Muscle layer of colon (tissue), 2 donors: Measurements from ENCODE around the gene ARID1A.
A peak's percentile ranks its signal among the peaks of the same experiment; 100 is the strongest.

Experiments used
- H3K27ac ChIP-seq: one replicate; pipeline ENCODE4 v1.7.0; 2013; ENCODE audit warnings: low read depth, mild to moderate bottlenecking, low read length, moderate library complexity
- H3K27me3 ChIP-seq, 2 donors: one replicate each; pipeline ENCODE4 v1.7.0; 2013; ENCODE audit warnings: low read length in 2 of 2, mild to moderate bottlenecking in 2 of 2; ENCODE audit not compliant: insufficient read depth in 2 of 2, control insufficient read depth in 1 of 2
- H3K36me3 ChIP-seq: one replicate; pipeline ENCODE4 v1.7.0; 2013; ENCODE audit warnings: mild to moderate bottlenecking, low read length; ENCODE audit not compliant: insufficient read depth
- H3K4me1 ChIP-seq: one replicate; pipeline ENCODE4 v1.7.0; 2013; ENCODE audit warnings: mild to moderate bottlenecking, low read length; ENCODE audit not compliant: insufficient read depth
- H3K4me3 ChIP-seq, 2 donors: one replicate each; pipeline ENCODE4 v1.7.0; 2013; ENCODE audit warnings: low read length in 2 of 2, low read depth in 1 of 2, mild to moderate bottlenecking in 1 of 2, moderate library complexity in 1 of 2
- H3K9ac ChIP-seq: one replicate; pipeline ENCODE4 v1.7.0; 2013; ENCODE audit warnings: low read length
- H3K9me3 ChIP-seq: one replicate; pipeline ENCODE4 v1.7.0; 2013; ENCODE audit warnings: mild to moderate bottlenecking, low read length
- donor health status: abdominal sarcoma.
- donor health status: Adenocarcinoma of cecum.

ARID1A gene

DNA sequence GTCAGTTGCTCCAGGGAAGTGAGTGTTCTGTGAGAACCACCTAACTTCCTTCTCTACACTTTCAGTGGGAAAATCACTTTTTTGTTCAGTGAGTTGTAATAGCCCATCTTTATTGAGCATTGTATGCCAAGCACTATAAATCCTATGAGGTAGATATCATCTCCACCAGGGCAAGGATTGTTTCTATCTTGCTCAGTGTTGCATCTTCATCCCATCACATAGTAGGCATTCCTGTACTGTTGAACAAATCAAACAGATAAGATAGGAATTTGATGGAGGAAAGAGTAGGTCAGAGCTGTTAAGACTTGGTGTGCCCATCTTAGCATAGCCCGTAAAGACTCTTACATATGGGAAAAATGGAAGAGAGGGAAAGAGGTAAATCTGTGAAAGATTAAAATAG lies 89.1 kb downstream of the ARID1A start:
- Histone ChIP-seq H3K27ac (no peak overlapping the region), H3K27me3 (no peaks in the 10 kb centered on the region), H3K4me3 (no peak overlapping the region), H3K9ac (no peak overlapping the region), H3K9me3 (no peaks in the 10 kb centered on the region), H3K36me3 (peaks cover 16% of the 10 kb centered on the region), H3K4me1 (peaks cover 65% of the 10 kb centered on the region)

DNA sequence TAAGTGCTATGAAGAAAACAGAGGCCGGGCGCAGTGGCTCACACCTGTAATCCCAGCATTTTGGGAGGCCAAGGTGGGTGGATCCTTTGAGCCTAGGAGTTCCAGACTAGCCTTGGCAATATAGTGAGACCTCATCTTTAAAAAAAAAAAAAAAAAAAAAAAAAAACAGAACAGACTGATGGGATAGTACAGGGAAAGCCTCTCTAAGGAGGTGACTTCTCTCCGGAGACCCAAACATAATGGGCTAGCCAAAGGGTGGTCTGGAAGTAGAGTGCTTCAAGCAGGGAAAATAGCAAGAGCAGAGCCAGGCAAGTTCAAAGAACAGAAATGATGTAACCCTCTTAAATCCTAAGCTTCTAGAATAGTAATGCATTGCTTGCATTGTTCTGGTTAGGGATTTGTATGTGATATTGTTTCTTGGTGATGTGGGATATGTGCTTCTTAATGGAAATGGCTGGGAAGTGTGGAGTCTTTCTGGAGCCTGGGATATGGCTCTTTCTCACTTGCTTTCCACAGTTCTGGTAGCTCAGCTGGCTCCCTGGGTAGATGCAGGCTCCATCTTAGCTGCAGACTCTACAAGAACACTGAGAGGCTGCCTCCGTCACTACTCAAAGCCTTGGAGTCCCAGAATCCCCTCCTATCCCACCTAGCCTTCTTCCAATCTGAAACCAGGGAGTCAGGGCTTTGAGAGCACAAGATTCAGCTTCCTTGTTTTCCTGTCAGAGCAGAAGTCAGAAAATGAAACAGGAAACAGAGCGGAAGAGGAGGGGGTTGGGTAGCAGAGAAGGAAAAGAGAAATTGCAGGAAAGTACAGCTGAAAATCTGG lies 90.0 kb downstream of the ARID1A start:
- Histone ChIP-seq H3K9me3 (no peaks in the 10 kb centered on the region), H3K4me1 (peaks cover 66% of the 10 kb centered on the region), H3K36me3 (peaks cover 11% of the 10 kb centered on the region), H3K9ac (no peak overlapping the region), H3K4me3 (peak overlapping the region in 1 of 2 donors; percentile 85), H3K27me3 (no peaks in the 10 kb centered on the region), H3K27ac (peak overlapping the region; percentile 98)

GRCh38 chr1:26786437-26787380 lies 90.9 kb downstream of the ARID1A start:
- Histone ChIP-seq H3K4me1 (peaks cover 66% of the 10 kb centered on the region), H3K9me3 (no peaks in the 10 kb centered on the region), H3K4me3 (peak overlapping the region; percentile 67 to 85), H3K27ac (peak overlapping the region; percentile 98), H3K9ac (peak overlapping the region; percentile 100), H3K27me3 (no peaks in the 10 kb centered on the region), H3K36me3 (peaks cover 5% of the 10 kb centered on the region)

GRCh38 chr1:26787381-26787705 lies 91.5 kb downstream of the ARID1A start:
- Histone ChIP-seq H3K27ac (peak overlapping the region; percentile 98), H3K9ac (peak overlapping the region; percentile 100), H3K9me3 (no peaks in the 10 kb centered on the region), H3K27me3 (no peaks in the 10 kb centered on the region), H3K4me1 (peaks cover 64% of the 10 kb centered on the region), H3K36me3 (peaks cover 4% of the 10 kb centered on the region), H3K4me3 (peak overlapping the region; percentile 67 to 85)

DNA sequence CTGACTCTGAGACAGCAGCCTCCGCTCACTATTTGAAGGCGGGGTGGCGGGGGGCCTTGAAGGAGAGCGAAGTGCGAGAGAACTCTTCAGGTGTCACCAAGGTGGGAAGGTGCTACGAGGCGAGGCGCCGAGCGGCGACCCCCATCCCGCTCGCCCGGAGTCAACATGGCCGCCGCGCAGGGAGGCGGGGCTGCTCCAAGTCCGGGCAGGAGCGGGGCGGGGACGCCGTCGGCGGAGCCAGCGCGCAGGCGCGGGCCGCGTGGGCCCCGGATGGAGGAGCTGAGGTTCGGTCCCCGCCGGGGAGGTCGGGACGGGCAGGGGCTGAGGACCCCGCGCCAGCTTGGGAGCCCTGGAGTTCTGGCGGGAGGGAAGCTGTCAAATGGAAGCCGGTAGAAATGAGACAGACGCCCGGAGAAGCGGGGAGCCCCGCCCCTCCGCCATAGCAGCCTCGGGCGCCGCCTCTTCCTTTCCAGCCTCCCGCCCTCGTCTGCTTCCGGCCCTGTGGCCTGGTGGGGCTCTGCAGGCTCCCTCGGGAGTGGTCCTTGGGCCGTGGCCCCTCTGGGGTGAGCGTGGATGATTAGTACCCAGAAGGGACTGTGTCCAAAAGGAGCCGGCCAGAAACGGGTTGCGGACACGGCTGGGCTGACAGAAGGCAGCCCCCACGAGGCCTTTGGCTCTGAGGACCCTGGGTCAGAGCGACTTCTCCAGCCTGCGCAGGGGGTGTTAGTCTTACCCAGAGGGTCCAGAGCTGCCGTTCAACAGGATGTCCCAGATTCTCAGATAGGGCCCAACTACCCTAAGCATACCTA lies 92.1 kb downstream of the ARID1A start, which contains the start of gene PIGV:
TSS of gene PIGV (plus strand) at position 245 of the 809 bp plus-strand sequence. CDS start 2,866 bp downstream, outside the sequence.
- Histone ChIP-seq H3K27me3 (no peaks in the 10 kb centered on the region), H3K36me3 (peaks cover under 1% of the 10 kb centered on the region), H3K9me3 (no peaks in the 10 kb centered on the region), H3K4me1 (peaks cover 58% of the 10 kb centered on the region), H3K27ac (peak within 1 kb of the TSS; percentile 98), H3K4me3 (peak within 1 kb of the TSS; percentile 67 to 85), H3K9ac (peak within 1 kb of the TSS; percentile 100)

DNA sequence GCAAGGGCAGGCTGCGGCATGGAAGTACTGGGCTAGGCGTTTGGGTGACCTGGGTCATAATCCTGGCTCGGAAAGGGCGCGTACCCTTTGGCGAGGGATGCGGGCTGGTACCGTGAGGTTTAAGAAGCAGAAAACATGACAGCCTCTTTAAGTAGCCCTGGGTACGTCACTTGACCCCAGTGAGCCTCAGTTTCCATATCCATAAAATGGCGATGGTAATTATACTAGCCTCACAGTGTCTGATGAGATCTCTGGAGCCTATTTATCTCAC lies 92.6 kb downstream of the ARID1A start:
- peak overlapping the region; percentile 100 for H3K9ac ChIP-seq
- no peaks in the 10 kb centered on the region for H3K27me3 ChIP-seq
- peaks cover 53% of the 10 kb centered on the region for H3K4me1 ChIP-seq
- no peaks in the 10 kb centered on the region for H3K9me3 ChIP-seq
- peak overlapping the region; percentile 67 to 85 for H3K4me3 ChIP-seq
- H3K27ac ChIP-seq: peak overlapping the region; percentile 98
- no peaks in the 10 kb centered on the region for H3K36me3 ChIP-seq

- Histone ChIP-seq H3K4me1 (peaks cover 47% of the 10 kb centered on the region), H3K27ac (peak overlapping the region; percentile 98), H3K4me3 (peak overlapping the region; percentile 67 to 85), H3K27me3 (no peaks in the 10 kb centered on the region), H3K9ac (peak overlapping the region; percentile 100), H3K36me3 (peaks cover 3% of the 10 kb centered on the region), H3K9me3 (no peaks in the 10 kb centered on the region)
Observed at GRCh38 chr1:26788836-26789611, 93.2 kb downstream of the ARID1A start.

- Histone ChIP-seq H3K27me3 (no peaks in the 10 kb centered on the region), H3K4me3 (no peak overlapping the region), H3K9me3 (no peaks in the 10 kb centered on the region), H3K36me3 (peaks cover 8% of the 10 kb centered on the region), H3K27ac (peak overlapping the region; percentile 98), H3K4me1 (peaks cover 42% of the 10 kb centered on the region), H3K9ac (peak overlapping the region; percentile 33)
Observed at GRCh38 chr1:26789612-26789865, 93.7 kb downstream of the ARID1A start.

DNA sequence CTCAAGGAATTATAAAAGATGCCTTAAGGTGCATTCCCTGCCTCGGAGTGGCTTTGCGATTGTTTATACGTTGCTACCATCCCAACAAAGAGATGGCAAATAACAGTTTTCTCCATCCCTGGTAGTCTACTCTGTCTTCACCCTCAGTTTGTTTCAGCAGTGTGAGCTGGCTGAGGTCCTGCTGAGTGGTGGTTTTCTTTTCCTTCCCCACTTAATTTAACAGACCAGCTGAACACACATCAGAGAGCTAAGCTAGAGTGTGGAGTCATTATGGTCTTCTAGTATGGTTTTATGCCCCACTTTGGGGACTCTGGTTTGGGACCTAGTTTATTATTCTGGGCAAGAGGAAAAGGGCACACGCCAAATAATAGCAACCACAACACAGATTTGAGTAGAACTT lies 94.1 kb downstream of the ARID1A start:
- H3K4me1 ChIP-seq: peaks cover 38% of the 10 kb centered on the region
- no peak overlapping the region for H3K27ac ChIP-seq
- no peaks in the 10 kb centered on the region for H3K9me3 ChIP-seq
- no peak overlapping the region for H3K9ac ChIP-seq
- no peak overlapping the region for H3K4me3 ChIP-seq
- H3K27me3 ChIP-seq: no peaks in the 10 kb centered on the region
- peaks cover 12% of the 10 kb centered on the region for H3K36me3 ChIP-seq

DNA sequence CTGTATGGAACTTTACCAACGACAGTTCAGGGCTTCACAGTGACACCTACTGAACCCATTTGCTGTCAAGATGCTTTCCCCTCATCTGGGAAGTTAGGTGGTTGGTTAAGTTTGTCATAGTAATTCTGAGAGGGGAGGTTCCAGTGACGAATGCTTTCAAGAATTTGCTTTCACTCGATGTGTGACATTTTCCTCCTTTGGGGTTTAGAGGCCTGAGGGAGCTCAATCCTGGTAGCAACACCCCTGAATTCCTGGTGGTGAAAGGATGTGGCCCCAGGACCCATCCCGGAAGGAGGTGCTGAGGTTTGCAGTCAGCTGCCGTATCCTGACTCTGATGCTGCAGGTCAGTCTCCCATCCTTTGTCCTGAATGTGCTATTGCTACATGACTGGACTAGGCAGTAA lies 94.7 kb downstream of the ARID1A start:
- H3K9me3 ChIP-seq: no peaks in the 10 kb centered on the region
- no peaks in the 10 kb centered on the region for H3K27me3 ChIP-seq
- no peak overlapping the region for H3K4me3 ChIP-seq
- peaks cover 32% of the 10 kb centered on the region for H3K4me1 ChIP-seq
- peaks cover 14% of the 10 kb centered on the region for H3K36me3 ChIP-seq
- no peak overlapping the region for H3K27ac ChIP-seq
- H3K9ac ChIP-seq: no peak overlapping the region
